Measurements from ENCODE around the gene ZNHIT2. TPM values are rescaled to one million over a fixed set of nuclear protein-coding genes. Genes with fewer than 3 reads are reported as not detected.
A peak's percentile ranks its signal among the peaks of the same experiment; 100 is the strongest.

Gene ZNHIT2
- total and polyA plus RNA-seq, 8 donors: 2.4 to 130 (median 18.9) TPM; not detected in 1

GRCh38 chr11:65125197-65126056 lies 7.9 kb upstream of the ZNHIT2 start:
- WGBS, 5 donors: 77 to 90% (median 85%) methylated on average over 12 of the region's 12 CpGs
- H3K27ac ChIP-seq: no peak overlapping the region
- TF ChIP-seq POLR2AphosphoS5 (IDR thresholded peaks at IDR 0.05) (no peak), EP300 (IDR thresholded peaks at IDR 0.05) (no peak), CTCF (IDR thresholded peaks at IDR 0.05) (no peak), POLR2A (IDR thresholded peaks at IDR 0.05) (no peak)
- no peaks in the 10 kb centered on the region for H3K9me3 ChIP-seq
- no peak for DNase-seq
- peaks cover 11 to 44% (median 38%) of the 10 kb centered on the region in 4 donors for H3K4me1 ChIP-seq
- no peaks in the 10 kb centered on the region for H3K27me3 ChIP-seq
- intact Hi-C loops (cut with DNase I; ENCODE audit: low total_unique reads): loop anchor here (10.0 kb wide), 1 partner anchor 49 kb away; the partner anchor contains the start of gene SPDYC
- no peak overlapping the region for H3K4me3 ChIP-seq
- peaks cover 65 to 71% (median 70%) of the 10 kb centered on the region in 4 donors for H3K36me3 ChIP-seq

- DNase-seq: no peak
Measured at GRCh38 chr11:65124480-65125196, 7.1 kb upstream of the ZNHIT2 start.

GRCh38 chr11:65121865-65122696 lies 4.6 kb upstream of the ZNHIT2 start, which contains the start of the genes FAU and MRPL49:
Gene FAU, minus strand, starts transcription at chr11:65122134. Its CDS starts 321 bp downstream, at chr11:65121813.
Gene MRPL49, plus strand, starts transcription at chr11:65122321. Its CDS starts 26 bp downstream, at chr11:65122347.
- WGBS, 5 donors: 0 to 1% (median 0%) methylated on average over 48 to 64 of the region's 64 CpGs
- Histone ChIP-seq H3K4me3 (peak within 1 kb of the TSS; percentile 67 to 93 (median 74)), H3K9me3 (no peaks in the 10 kb centered on the region), H3K4me1 (peaks cover 14 to 71% (median 43%) of the 10 kb centered on the region in 4 donors), H3K36me3 (peaks cover 48 to 64% (median 60%) of the 10 kb centered on the region in 4 donors), H3K27ac (peak within 1 kb of the TSS; percentile 93 to 96 (median 95)), H3K27me3 (no peaks in the 10 kb centered on the region)
- DNase-seq: peak; percentile 99 to 100
- intact Hi-C loops (cut with DNase I; ENCODE audit: low total_unique reads): loop anchor here (10.0 kb wide), 1 partner anchor 53 kb away; the partner anchor contains the start of gene SPDYC
- TF ChIP-seq CTCF (IDR thresholded peaks at IDR 0.05) (peak in 1 of 7 experiments; percentile 25), POLR2A (IDR thresholded peaks at IDR 0.05) (peak in 2 of 4 donors; percentile 79 to 94), EP300 (IDR thresholded peaks at IDR 0.05) (no peak), POLR2AphosphoS5 (IDR thresholded peaks at IDR 0.05) (peak; percentile 98 to 100 (median 99))

More at GRCh38 chr11:65124480-65125196, 7.1 kb upstream of the ZNHIT2 start:
- Histone ChIP-seq H3K27me3 (no peaks in the 10 kb centered on the region), H3K36me3 (peaks cover 65 to 71% (median 70%) of the 10 kb centered on the region in 4 donors), H3K4me1 (peaks cover 14 to 52% (median 38%) of the 10 kb centered on the region in 4 donors), H3K4me3 (no peak overlapping the region), H3K27ac (no peak overlapping the region), H3K9me3 (no peaks in the 10 kb centered on the region)
- TF ChIP-seq EP300 (IDR thresholded peaks at IDR 0.05): no peak
- TF ChIP-seq CTCF (IDR thresholded peaks at IDR 0.05): no peak
- TF ChIP-seq POLR2A (IDR thresholded peaks at IDR 0.05): no peak
- no peak for TF ChIP-seq POLR2AphosphoS5 (IDR thresholded peaks at IDR 0.05)
- WGBS, 5 donors: 76 to 90% (median 86%) methylated on average over 5 of the region's 5 CpGs
- intact Hi-C loops (cut with DNase I; ENCODE audit: low total_unique reads): loop anchor here (10.0 kb wide), 1 partner anchor 50 kb away; the partner anchor contains the start of gene SPDYC
